T-helper 17 cell (primary cell): ENCODE results near the gene PCBP3. TPM values are rescaled to one million over a fixed set of nuclear protein-coding genes. Genes with fewer than 3 reads are reported as not detected.
"Not testable (repeated sequence)": the region's sequence is repeated elsewhere in the genome, so short reads cannot be mapped to it uniquely, and the experiment has no call there.

Source experiments
- ATAC-seq: fragments of 150-1000 bp; cut with Tn5 transposase; 2 replicates; pipeline ENCODE4 v1.10.0; 2021; ENCODE audit warnings: mild to moderate bottlenecking, moderate library complexity
- DNase-seq, 3 donors: peaks; one replicate each; pipeline versions ENCODE4 v3.0.0 to v3.0.0-alpha.2; 2020 to 2021
- H3K9me3 ChIP-seq: one replicate; pipeline ENCODE4 v1.7.0; 2013; ENCODE audit warnings: low read length, mild to moderate bottlenecking; ENCODE audit not compliant: control insufficient read depth, poor library complexity, severe bottlenecking
- H3K27ac Mint-ChIP-seq: one replicate; pipeline ENCODE4 v1.8.0; 2022; ENCODE audit warnings: mild to moderate bottlenecking, moderate library complexity, mixed read lengths
- H3K27me3 Mint-ChIP-seq: one replicate; pipeline ENCODE4 v1.8.0; 2022; ENCODE audit warnings: mixed read lengths
- H3K36me3 Mint-ChIP-seq: one replicate; pipeline ENCODE4 v1.8.0; 2022; ENCODE audit warnings: low read depth, mixed read lengths
- H3K4me1 Mint-ChIP-seq: one replicate; pipeline ENCODE4 v1.8.0; 2022; ENCODE audit warnings: mild to moderate bottlenecking, mixed read lengths
- H3K4me3 Mint-ChIP-seq: one replicate; pipeline ENCODE4 v1.8.0; 2022; ENCODE audit warnings: mild to moderate bottlenecking, moderate library complexity, mixed read lengths
- total RNA-seq, 4 donors: library from RNA in 2 of 4; stranded (reverse) in 2 of 4; gene quantifications; one replicate each; pipeline ENCODE4 v1.2.3 and lab custom pipeline; 2022 to 2026

Gene PCBP3
- total RNA-seq, 2 donors from 2014 or later = 0.91 to 4.2 TPM

DNA sequence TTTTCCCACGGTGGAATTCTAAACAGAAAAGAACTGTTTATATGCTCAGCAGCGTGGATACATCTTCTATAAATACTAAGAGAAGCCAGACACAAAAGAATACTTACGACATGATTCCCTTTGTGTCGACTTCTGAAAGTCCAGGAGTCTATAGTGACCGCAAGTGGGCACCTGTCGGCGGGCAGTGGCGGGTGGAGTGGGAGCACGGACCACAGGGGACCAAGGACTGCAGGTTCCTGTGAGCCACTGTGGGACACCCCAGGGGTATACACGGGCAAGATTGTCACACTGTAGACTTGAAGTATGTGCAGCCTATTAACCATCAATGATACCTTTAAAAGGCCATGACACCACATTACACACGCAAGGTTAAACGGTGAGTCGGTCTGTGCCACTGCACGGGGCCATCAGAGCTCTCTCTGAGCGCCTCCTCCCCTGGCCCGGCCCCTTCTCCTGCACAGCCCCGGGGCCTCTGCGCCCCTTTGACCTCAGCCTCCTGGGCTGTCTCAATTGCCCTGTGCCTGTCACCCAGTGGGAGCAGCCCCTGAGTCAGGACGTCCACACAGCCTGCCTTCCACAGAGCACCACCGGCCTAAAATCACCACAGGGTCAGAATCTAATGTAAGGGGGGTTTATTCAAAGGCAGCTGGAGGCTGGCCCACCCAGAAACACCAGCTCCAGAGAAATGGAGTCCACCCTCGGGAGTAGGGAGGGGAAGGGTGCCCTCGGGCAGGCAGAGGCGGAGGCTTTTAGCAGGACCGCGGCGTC, 248.0 kb downstream of the PCBP3 start:
- no peaks in the 10 kb centered on the region for H3K27me3 Mint-ChIP-seq
- H3K4me3 Mint-ChIP-seq = peak overlapping the region; percentile 77
- peak overlapping the region; percentile 77 for H3K27ac Mint-ChIP-seq
- no peak for DNase-seq
- peaks cover 61% of the 10 kb centered on the region for H3K4me1 Mint-ChIP-seq
- no peak for ATAC-seq
- no peaks in the 10 kb centered on the region for H3K9me3 ChIP-seq
- H3K36me3 Mint-ChIP-seq = no peaks in the 10 kb centered on the region

DNA sequence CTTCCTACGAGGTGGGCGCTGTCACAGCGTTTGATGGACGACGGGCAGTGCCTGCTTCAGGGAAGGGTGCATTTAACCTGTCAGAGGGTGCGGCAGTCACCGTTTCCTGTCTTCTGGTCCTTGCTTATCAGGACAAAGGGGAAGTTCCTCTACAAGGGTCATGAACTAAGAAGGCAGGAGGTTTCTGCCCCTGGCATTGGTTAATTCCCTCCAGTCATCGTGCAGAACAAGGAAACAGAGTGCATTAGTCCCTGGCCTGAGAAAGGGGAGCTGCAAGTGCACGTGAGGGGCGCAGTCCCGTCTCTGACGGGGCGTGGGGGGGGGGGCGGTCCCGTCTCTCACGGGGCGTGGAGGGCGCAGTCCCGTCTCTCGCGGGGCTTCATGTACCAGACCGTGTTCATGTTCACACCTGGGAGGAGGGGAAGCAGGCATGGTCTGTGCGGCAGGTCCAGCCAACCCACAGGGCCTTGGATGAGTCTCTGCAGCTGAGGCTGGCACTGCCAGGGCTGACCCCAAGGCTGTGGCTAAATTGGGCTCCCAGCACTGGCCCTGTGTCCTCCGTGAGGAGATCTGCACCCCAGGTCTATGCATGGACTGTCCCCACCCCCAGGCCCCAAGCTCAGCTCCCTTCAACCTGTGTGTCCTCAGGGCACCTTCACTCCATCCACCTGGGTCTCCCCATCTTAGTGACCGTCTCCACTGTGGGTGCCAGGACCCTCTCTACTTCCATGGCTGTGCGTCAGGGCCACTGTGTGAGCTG, 248.8 kb downstream of the PCBP3 start:
- H3K4me1 Mint-ChIP-seq = peaks cover 53% of the 10 kb centered on the region
- H3K27me3 Mint-ChIP-seq = no peaks in the 10 kb centered on the region
- DNase-seq (no peak), ATAC-seq (peak; percentile 67)
- no peaks in the 10 kb centered on the region for H3K9me3 ChIP-seq
- peak overlapping the region; percentile 77 for H3K4me3 Mint-ChIP-seq
- no peaks in the 10 kb centered on the region for H3K36me3 Mint-ChIP-seq
- H3K27ac Mint-ChIP-seq = peak overlapping the region; percentile 77

DNA sequence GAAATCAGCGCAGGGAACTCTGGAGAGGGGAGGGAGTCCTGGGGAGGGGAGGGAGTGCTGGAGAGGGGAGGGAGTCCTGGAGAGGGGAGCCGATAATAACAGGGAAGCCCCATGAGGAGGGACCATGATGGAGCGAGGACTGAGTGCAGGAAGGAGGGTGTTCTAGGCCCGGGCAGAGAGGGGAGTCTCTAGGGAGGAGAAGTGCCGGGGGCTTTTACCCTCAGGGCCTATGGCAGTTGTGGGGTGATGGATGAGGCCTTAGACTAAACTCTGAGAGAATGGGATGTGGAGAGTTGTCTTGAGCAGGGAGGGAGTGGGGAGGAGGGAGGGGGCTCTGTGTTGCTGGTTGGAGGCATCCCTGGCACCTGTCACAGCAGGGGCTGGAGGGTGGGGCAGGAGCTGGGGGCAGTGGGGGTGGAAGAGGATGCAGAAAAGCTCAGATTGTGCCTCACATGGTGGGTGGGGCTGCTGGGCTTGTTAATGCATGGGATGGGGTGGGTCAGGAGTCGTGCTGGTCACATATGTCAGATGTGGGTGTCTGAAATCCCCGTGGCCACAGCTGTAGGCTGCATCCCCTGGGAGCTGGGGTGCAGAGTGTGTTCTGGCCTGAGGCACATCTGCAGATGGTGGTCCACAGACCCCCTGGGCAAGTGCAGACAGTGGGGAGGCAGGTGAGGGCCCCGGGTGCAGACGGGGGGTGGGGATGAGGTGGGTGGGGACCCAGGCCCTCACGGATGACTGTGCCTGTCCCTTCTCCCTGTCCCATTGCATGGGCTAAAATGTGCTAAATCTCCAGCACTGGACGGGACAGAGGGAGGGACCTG, 249.6 kb downstream of the PCBP3 start:
- DNase-seq (no peak), ATAC-seq (no peak)
- Mint-ChIP-seq H3K4me1 (peaks cover 48% of the 10 kb centered on the region), H3K36me3 (no peaks in the 10 kb centered on the region), H3K27me3 (no peaks in the 10 kb centered on the region), H3K27ac (no peak overlapping the region), H3K4me3 (peak overlapping the region; percentile 77)
- no peaks in the 10 kb centered on the region for H3K9me3 ChIP-seq

DNA sequence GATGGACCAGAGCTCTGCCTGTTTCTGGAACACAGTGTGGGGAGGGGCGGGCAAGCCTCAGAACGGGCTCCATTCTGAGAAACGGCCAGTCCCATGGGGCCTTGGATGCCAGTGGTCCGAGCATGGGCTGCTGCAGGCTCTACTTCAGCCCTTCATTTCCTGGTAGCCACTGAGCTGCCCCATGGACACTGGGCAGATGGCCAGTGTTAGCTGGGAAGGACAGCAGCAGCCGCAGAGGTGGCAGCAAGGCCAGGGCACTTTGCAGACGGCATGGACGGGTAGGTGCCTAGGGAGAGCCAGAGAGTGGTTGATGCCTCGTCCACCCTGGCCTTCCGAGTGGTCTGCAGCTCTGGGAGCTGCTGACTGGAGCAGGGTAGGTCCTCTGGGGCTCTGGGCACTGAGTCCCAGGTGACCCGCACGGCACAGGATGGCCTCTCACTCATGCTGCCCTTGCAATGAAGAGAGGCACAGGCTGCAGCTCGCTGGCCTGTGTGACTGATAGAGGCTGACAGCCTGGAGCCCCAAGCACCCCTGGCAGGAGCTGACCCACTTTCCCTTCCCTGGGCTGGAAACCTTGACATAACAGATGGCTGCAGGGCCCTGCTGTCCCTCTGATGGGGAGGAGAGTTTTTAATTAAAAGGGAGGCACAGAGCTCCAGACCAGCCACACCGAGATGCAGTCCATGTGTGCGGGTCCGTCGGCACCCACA, 250.4 kb downstream of the PCBP3 start:
- Mint-ChIP-seq H3K4me3 (no peak overlapping the region), H3K27me3 (no peaks in the 10 kb centered on the region), H3K36me3 (no peaks in the 10 kb centered on the region), H3K27ac (no peak overlapping the region), H3K4me1 (peaks cover 41% of the 10 kb centered on the region)
- no peaks in the 10 kb centered on the region for H3K9me3 ChIP-seq
- ATAC-seq (no peak), DNase-seq (no peak)

DNA sequence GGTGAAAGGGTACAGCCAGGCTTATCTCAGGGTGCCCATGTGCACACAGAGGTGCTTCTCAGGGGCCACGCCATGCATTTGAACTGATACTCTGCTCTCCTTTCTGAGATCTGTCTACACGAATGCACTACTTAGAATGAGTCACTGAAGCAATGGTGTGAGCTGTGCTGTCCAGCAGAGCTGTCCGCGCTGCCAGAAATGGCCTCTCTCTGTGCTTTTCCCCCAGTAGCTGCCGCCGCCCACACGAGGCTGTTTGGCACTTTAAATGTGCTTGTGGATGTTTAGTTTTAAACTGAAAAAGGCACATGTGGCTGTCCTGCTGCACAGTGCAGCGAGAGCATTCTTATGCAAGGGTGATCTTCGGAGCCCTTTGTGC, 250.9 kb downstream of the PCBP3 start:
- no peaks in the 10 kb centered on the region for H3K36me3 Mint-ChIP-seq
- H3K4me3 Mint-ChIP-seq = no peak overlapping the region

DNA sequence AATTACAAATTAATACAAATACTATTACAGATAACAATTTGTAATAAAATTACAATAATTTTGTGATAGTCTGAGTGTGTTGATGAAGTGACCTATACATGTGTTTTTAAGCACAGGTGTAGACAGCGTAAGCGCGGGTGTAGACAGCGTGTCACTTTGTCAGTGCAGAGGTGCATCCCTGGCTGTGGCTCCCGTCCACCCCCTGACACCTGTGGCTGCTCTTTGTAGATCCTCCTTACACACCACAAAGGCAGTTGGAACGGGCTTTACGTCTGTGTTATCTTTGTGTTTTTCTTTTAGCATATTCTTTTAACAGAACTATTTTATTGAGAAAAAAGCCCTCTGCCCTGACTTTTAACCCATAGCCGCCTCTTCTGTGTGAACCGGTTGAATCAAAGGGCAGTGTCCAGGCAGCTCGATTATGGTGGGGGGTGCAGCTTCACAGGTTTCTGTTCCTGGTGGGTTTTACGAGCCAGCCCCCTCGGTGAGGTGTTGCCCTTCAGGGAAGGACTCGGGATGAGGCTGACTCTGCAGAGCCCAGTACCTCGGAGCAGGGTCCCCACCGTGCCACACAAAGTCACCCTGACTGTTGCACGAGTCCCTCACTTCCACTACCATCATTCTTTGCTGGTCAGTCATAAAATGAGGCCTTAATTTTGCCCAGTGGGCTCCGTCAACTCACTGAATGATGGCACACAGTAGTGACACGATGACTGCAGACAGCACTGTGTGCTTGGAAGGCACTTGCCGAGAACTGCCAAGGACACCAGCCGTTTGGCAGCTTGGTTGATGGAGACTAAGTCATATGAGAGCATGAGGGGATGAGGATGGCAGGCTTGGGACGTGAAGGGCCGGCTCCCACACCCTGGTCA, 251.6 kb downstream of the PCBP3 start:
- no peak overlapping the region for H3K27ac Mint-ChIP-seq
- H3K27me3 Mint-ChIP-seq = no peaks in the 10 kb centered on the region
- no peak overlapping the region for H3K4me3 Mint-ChIP-seq
- no peaks in the 10 kb centered on the region for H3K36me3 Mint-ChIP-seq
- no peak for ATAC-seq
- no peak for DNase-seq
- peaks cover 31% of the 10 kb centered on the region for H3K4me1 Mint-ChIP-seq
- no peaks in the 10 kb centered on the region for H3K9me3 ChIP-seq

More for the DNA sequence above, 250.9 kb downstream of the PCBP3 start:
- no peak overlapping the region for H3K27ac Mint-ChIP-seq
- H3K27me3 Mint-ChIP-seq = no peaks in the 10 kb centered on the region
- DNase-seq (no peak), ATAC-seq (no peak)
- peaks cover 38% of the 10 kb centered on the region for H3K4me1 Mint-ChIP-seq
- no peaks in the 10 kb centered on the region for H3K9me3 ChIP-seq

DNA sequence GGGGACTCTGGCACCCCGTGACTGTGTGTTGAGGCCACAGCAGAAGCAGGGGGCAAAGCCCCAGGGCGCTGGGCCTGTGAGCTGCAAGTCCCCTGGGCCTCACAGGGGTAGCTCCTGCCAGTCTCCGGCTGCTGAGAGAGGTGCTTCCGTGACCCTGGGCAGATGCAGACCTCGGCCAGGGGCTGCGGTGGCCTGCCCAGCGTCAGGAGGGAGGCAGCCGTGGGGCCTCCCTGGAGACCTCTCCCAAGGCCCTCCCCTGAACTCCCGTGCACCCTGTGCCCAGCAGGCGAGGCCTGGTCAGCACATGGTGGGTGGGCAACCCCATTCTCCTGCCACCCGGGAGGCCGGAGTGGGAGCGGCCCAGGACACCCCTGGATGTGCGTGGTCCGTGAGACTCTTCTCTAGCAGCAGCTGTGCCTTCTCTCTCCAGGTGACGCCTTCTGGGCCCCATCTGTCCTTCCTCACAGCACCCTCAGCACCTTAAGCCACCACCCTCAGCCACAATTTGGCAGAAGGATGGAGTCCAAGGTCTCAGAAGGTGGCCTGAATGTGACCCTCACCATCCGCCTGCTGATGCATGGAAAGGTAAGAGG, 252.3 kb downstream of the PCBP3 start:
- H3K27ac Mint-ChIP-seq = no peak overlapping the region
- ATAC-seq (no peak), DNase-seq (no peak)
- H3K4me3 Mint-ChIP-seq = no peak overlapping the region
- no peaks in the 10 kb centered on the region for H3K9me3 ChIP-seq
- no peaks in the 10 kb centered on the region for H3K36me3 Mint-ChIP-seq
- peaks cover 24% of the 10 kb centered on the region for H3K4me1 Mint-ChIP-seq
- H3K27me3 Mint-ChIP-seq = no peaks in the 10 kb centered on the region

DNA sequence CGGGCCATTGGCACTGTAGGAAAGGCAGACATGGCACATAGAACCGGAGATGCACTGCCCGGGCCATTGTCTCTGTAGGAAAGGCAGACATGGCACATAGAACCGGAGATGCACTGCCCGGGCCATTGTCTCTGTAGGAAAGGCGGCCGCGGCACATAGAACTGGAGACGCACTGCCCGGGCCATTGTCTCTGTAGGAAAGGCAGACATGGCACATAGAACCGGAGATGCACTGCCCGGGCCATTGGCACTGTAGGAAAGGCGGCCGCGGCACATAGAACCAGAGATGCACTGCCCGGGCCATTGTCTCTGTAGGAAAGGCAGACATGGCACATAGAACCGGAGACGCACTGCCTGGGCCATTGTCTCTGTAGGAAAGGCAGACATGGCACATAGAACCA, 252.9 kb downstream of the PCBP3 start:
- H3K9me3 ChIP-seq, DNase-seq, ATAC-seq, H3K4me3 Mint-ChIP-seq, H3K36me3 Mint-ChIP-seq, H3K27ac Mint-ChIP-seq, H3K27me3 Mint-ChIP-seq: not testable (repeated sequence)
- peaks cover 19% of the 10 kb centered on the region for H3K4me1 Mint-ChIP-seq

DNA sequence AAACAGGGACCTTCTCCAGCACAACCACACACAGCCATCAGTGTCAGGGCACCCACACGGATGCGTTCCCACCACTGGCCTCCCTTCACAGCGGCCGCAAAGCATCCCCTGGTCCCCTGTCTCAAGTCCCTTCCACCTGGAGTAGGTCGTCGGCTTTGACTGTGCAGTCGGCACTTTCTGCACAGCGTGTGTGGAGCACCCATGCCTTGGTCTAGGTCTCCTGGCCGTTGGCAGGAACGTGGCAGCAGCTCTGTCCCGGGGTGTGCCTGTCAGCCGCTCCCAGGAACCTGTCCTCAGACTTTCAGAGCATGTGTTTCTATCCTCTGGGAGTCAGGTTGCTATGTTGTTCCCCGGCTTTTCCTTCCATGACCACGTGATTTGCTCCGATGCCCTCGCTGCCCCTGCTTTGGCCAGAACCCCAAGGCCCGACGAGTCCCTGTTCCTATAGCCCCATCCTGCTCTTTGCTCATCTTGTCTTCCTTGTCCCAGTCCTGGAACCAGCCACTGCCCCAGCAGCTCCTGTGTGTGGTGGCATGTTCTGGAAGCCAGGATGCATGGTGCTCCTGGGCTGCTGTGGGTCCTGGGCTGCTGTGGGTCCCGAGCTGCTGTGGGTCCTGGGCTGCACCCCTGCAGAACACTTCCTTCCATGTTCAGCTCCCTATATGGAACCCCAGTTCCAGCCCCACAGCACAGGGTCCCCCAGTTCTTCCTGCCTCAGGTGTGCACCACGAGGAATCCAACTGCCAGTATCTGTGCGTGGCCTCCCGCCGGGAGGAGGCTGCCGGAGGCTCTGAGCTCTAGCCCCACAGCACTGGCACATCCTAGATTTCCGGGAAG, 253.9 kb downstream of the PCBP3 start:
- no peak overlapping the region for H3K27ac Mint-ChIP-seq
- no peak for ATAC-seq
- DNase-seq = no peak
- no peaks in the 10 kb centered on the region for H3K9me3 ChIP-seq
- H3K4me3 Mint-ChIP-seq = no peak overlapping the region
- H3K36me3 Mint-ChIP-seq = no peaks in the 10 kb centered on the region
- no peaks in the 10 kb centered on the region for H3K27me3 Mint-ChIP-seq
- H3K4me1 Mint-ChIP-seq = peaks cover 13% of the 10 kb centered on the region

DNA sequence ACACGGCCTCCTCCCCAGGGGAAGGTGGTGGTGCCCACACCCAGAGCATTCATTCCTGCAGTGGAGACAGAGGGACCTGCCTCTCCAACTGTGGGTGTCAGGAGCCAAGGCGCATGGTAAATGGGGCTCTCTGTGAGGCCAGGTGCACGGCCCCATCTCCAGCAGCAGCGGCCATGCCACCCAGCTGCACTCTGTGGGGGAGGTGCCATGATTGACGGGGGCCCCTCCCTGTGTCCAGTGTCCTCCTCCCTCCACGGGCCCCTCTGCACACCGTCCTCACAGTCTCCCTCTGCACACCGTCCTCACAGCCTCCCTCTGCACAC, 254.5 kb downstream of the PCBP3 start:
- H3K9me3 ChIP-seq = no peaks in the 10 kb centered on the region
- peaks cover 7% of the 10 kb centered on the region for H3K4me1 Mint-ChIP-seq
- no peak overlapping the region for H3K4me3 Mint-ChIP-seq
- no peaks in the 10 kb centered on the region for H3K36me3 Mint-ChIP-seq
- H3K27ac Mint-ChIP-seq = no peak overlapping the region
- H3K27me3 Mint-ChIP-seq = no peaks in the 10 kb centered on the region
- no peak for DNase-seq
- no peak for ATAC-seq

DNA sequence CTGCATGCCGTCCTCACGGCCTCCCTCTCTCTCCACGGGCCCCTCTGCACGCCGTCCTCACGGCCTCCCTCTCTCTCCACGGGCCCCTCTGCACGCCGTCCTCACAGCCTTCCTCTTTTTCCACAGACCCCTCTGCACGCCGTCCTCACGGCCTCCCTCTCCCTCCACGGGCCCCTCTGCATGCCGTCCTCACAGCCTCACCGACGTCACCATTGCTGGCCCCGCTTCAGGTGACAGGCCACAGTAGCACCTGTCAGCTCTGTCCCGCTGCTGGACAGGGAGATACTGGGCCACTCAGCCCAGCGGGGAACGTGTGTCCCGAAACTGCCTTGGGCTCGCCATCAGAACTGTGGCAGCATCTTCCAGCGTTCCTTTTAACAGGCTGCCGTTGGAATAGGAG, 255.3 kb downstream of the PCBP3 start:
- no peak for DNase-seq
- H3K4me3 Mint-ChIP-seq = no peak overlapping the region
- ATAC-seq = no peak
- H3K9me3 ChIP-seq = no peaks in the 10 kb centered on the region
- no peak overlapping the region for H3K27ac Mint-ChIP-seq
- peaks cover 7% of the 10 kb centered on the region for H3K4me1 Mint-ChIP-seq
- H3K36me3 Mint-ChIP-seq = no peaks in the 10 kb centered on the region
- H3K27me3 Mint-ChIP-seq = no peaks in the 10 kb centered on the region
